SK-N-DZ (cell line): ENCODE measurements around the gene EGR2.
"Not testable (repeated sequence)": the region's sequence is repeated elsewhere in the genome, so short reads cannot be mapped to it uniquely, and the experiment has no call there.

ENCODE experiments used
- DNase-seq: peaks from one replicate; pipeline ENCODE4 v3.0.0-alpha.2; 2015; ENCODE audit warnings: low spot score

The EGR2 gene

DNA sequence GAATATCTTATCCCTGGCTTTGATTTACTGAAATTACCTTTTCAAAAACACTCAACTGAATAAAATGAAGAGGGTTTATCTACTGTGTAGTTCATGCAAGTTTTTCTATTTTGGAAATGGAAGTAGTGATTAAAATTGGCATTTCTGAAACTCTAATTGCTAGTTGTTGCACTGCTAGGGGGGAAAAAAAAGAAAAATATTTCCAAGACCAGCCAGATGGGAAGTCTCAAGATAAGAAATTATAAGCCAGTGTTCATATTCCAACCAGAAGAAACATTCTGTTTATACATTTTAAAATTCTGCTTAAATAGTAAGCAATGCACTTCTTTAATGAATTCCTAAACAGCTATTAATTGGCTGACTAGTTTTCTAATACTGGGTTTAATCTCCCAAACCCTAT lies 21.1 kb downstream of the EGR2 start:
- DNase-seq, result no peak

GRCh38 chr10:62794306-62794705 lies 21.9 kb downstream of the EGR2 start:
- DNase-seq, result no peak

- no peak for DNase-seq
Measured at GRCh38 chr10:62792261-62792660, 23.9 kb downstream of the EGR2 start.

GRCh38 chr10:62790571-62790970 lies 25.6 kb downstream of the EGR2 start:
- no peak for DNase-seq

DNA sequence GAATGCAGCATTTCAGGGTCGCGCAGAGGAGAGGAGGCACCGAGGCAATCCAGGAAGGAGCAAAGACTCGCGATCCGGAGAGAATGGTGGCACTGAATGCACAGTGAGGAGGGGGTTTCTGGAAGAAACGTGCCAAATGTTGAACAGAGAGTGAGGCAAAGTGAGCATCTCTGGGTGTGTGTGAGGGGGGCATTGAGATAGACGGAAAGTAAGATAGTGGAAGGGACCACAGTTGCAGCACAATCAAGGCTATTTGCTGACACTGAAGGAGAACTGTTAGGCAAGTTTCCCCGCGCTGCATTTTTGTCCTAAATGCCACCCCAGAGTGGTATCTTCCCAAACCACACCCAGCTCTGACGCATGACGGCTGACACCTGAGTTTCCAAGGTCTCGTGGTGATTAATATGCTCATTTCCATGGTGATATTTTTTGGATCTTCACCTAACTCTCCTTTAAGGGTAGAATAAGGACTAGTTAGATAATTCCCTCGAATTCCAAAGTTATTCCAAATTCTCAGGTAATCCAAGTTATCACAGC lies 26.1 kb downstream of the EGR2 start:
- no peak for DNase-seq

GRCh38 chr10:62788861-62789467 lies 27.2 kb downstream of the EGR2 start:
- no peak for DNase-seq

DNA sequence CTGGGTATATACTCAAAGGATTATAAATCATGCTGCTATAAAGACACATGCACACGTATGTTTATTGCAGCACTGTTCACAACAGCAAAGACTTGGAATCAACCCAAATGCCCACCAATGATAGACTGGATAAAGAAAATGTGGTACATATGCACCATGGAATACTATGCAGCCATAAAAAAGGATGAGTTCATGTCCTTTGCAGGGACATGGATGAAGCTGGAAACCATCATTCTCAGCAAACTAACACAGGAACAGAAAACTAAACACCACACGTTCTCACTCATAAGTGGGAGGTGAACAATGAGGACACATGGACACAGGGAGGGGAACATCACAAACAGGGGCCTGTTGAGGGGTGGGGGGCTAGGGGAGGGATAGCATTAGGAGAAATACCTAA lies 27.9 kb downstream of the EGR2 start:
- not testable (repeated sequence) for DNase-seq

GRCh38 chr10:62784537-62784936 lies 31.6 kb downstream of the EGR2 start:
- DNase-seq, result not testable (repeated sequence)

- no peak for DNase-seq
Measured at GRCh38 chr10:62779487-62780248, 36.5 kb downstream of the EGR2 start.

- no peak for DNase-seq
Measured at GRCh38 chr10:62778125-62778524, 38.0 kb downstream of the EGR2 start.

DNA sequence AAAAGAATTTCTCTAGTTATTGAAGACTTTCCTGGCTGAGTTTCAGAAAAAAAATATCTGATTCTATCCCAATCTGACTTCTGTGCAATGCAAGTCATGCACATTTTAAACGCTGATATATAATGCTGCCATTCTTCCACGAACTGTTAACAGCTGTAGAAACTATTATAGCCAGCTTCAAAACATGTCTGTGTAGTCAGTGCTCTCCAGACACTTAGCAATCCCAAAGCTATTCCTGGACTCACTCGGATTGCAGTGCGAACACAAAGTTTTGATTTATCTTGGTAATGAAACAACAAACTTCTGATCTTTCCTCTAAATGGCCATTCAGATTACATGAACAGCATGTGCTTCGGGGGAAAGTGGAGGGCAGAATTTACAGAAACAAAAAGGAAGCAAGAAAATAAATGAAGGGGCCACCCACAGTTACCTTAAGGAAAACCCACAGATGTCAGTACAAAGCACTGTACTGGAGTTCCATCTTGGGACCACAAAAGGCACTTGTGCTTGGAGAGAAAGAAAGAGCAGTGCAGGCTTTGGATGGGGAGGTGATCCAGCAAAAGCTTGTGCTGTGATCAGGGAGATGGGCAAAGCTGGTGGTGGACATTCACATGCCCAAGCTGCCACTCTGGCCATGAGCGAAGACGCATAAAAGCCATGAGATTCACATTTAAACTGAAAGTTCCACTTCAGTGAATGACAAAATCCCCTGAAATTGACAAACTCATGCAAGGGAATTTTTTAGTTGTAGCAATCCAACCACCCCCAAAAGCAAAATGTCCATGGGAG lies 43.8 kb downstream of the EGR2 start:
- no peak for DNase-seq

DNA sequence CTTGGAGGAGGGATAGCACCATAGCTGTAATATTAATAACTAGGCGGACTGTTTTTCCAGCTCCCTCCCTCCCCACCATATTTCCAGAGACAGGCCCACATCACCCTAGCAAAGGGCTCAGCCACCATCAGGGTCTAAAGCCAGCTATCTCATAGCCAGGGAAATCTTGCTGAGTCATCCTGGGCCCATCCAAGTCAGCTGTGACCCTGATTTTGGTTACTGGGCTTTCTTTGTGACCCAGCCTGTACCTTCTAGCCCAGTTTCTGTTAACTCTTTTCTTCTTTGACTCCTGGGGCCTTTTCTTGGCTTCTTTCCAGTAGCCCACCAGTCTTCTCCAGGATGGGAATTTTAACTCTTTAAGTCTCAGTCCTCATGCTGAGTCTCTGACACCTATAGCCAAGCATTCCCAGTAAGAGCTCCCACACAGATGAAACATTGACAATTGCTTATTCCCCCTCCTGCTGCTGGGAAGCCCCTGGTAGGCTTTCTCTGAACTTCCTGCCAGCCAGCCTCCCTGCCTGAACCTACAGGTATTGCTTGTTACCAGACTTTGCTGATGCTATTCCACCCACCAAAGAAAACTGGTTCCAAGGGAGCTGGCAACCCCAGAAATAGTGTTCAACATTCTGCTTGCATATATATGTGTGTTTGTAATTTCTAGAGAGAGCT lies 46.5 kb downstream of the EGR2 start:
- DNase-seq, result no peak

- DNase-seq, result no peak
Measured at GRCh38 chr10:62766386-62766785, 49.8 kb downstream of the EGR2 start.

GRCh38 chr10:62765726-62766125 lies 50.4 kb downstream of the EGR2 start:
- DNase-seq, result no peak

- no peak for DNase-seq
Measured at GRCh38 chr10:62764011-62764410, 52.2 kb downstream of the EGR2 start.

DNA sequence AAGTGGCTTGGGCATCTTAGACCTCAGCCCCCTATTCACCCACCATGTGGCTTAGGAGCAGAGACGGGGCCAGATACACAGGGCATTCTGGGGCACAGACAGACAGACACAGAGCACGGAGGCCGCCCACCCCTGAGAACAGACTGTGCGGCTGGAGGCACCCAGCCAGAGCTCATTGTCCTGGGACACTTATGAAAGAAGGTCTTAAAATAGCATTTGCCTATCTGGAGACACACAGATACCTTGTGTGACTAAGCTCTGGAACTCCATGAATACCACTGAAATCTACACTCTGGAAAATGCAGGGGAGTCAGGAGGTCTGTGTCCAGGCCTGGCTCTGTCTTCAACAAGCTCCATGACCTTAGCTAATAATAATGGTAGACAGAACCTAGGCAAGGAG lies 53.0 kb downstream of the EGR2 start:
- no peak for DNase-seq
